ENCODE measurements around the gene GJD4. TPM values are rescaled to one million over a fixed set of nuclear protein-coding genes. Genes with fewer than 3 reads are reported as not detected.
A peak's percentile ranks its signal among the peaks of the same experiment; 100 is the strongest.

GJD4 gene
- total RNA-seq, 5 donors from 2014 or later (not counting 1 experiment from before 2014, with no cell fraction given): not detected

DNA sequence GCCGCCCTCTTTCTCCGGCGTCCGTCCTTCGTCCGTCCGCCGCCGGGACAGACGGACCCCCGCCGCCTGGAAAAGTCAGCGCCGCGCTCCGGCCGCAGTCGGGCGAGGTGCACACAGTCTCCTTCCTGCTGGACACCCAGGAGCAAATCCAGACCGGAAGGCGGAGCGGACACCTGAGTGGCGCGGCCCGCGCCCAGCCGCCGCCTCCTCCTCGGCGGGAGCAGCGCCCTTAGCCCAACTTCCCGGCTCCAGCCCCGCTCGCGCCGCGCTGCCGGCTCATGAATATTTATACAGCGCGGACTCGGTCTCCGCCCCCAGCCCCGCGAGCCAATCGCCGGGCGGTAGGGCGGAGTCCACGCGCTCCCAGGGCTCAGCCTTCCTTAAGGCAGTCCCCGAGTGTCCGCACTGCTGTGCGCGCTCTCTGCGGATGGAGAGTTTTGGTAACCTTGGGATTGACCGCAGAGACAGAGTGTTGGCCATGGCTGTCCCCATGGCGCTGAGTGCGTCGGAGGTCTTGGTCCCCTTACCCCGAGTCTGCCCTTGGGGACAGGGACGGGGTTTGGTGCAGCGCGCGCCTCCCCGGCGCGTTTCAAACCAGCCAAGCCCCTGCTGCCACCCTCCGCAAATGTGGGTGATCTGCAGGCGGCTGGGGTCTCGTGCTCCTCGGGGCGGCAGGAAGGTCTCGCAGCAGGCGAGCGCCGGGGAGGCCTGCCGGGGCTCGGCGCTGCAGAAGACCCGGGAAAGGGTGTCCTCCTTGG is 37.1 kb downstream of the GJD4 start, which contains the start of gene FZD8:
FZD8 (minus strand) TSS at position 262 of the 758 bp plus-strand sequence. CDS start 867 bp downstream, outside the sequence.
- H3K27ac ChIP-seq (ENCODE audit: low read length): no peak within 1 kb of the TSS
- Mint-ChIP-seq H3K27me3 (peaks cover 8 to 36% of the 10 kb centered on the region in 2 donors), H3K9me3 (no peaks in the 10 kb centered on the region), H3K4me1 (peaks cover 9 to 38% (median 23%) of the 10 kb centered on the region in 3 donors), H3K27ac (no peak within 1 kb of the TSS), H3K4me3 (peak within 1 kb of the TSS; percentile 75 to 88 (median 83)), H3K36me3 (no peaks in the 10 kb centered on the region)
- peak; percentile 83 to 89 (median 87) for ATAC-seq (replicated peaks in 1 of 4)
- ChIA-PET CTCF (no interaction called here), POLR2A (no interaction called here)
- peaks cover 13 to 40% of the 10 kb centered on the region in 2 experiments for H3K4me1 ChIP-seq (ENCODE audit: control insufficient read depth in 1 of 2, extremely low read depth in 1 of 2, insufficient read depth in 2 of 2, low read length in 2 of 2)
- H3K27me3 ChIP-seq (replicated peaks in 1 of 2; ENCODE audit: control insufficient read depth in 2 of 2, extremely low read depth in 1 of 2, insufficient read depth in 2 of 2, low read length in 1 of 2): peaks cover 3 to 45% of the 10 kb centered on the region in 2 experiments
- H3K9me3 ChIP-seq: no peaks in the 10 kb centered on the region
- DNase-seq: peak; percentile 9 to 78 (median 46)
- WGBS (ENCODE audit: insufficient coverage): 1% methylated on average over 80 of the region's 80 CpGs
- no peaks in the 10 kb centered on the region for H3K36me3 ChIP-seq (ENCODE audit: control insufficient read depth in 2 of 2, extremely low read depth in 1 of 2, insufficient read depth in 1 of 2, low read length in 1 of 2)
- peak within 1 kb of the TSS; percentile 53 to 67 for H3K4me3 ChIP-seq (ENCODE audit: control insufficient read depth in 1 of 2, extremely low read depth in 1 of 2, low read length in 1 of 2)

- Mint-ChIP-seq H3K27ac (no peak overlapping the region), H3K4me3 (peak overlapping the region; percentile 75 to 88 (median 83)), H3K9me3 (no peaks in the 10 kb centered on the region), H3K4me1 (peaks cover 9 to 36% (median 22%) of the 10 kb centered on the region in 3 donors), H3K36me3 (no peaks in the 10 kb centered on the region), H3K27me3 (peaks cover 4 to 31% of the 10 kb centered on the region in 2 donors)
- Histone ChIP-seq H3K27ac (ENCODE audit: low read length) (no peak overlapping the region), H3K9me3 (no peaks in the 10 kb centered on the region), H3K4me1 (ENCODE audit: control insufficient read depth in 1 of 2, extremely low read depth in 1 of 2, insufficient read depth in 2 of 2, low read length in 2 of 2) (peaks cover 13 to 36% of the 10 kb centered on the region in 2 experiments), H3K36me3 (ENCODE audit: control insufficient read depth in 2 of 2, extremely low read depth in 1 of 2, insufficient read depth in 1 of 2, low read length in 1 of 2) (no peaks in the 10 kb centered on the region), H3K4me3 (ENCODE audit: control insufficient read depth in 1 of 2, extremely low read depth in 1 of 2, low read length in 1 of 2) (peak overlapping the region; percentile 53 to 67), H3K27me3 (replicated peaks in 1 of 2; ENCODE audit: control insufficient read depth in 2 of 2, extremely low read depth in 1 of 2, insufficient read depth in 2 of 2, low read length in 1 of 2) (peaks cover 0 to 41% of the 10 kb centered on the region in 2 experiments)
- no peak for DNase-seq
- no peak for ATAC-seq (replicated peaks in 1 of 4)
- WGBS (ENCODE audit: insufficient coverage): 0% methylated on average over 1 of the region's 17 CpGs
- CTCF ChIA-PET: no interaction called here
- POLR2A ChIA-PET: no interaction called here
Measured at GRCh38 chr10:35642793-35643114, 37.6 kb downstream of the GJD4 start.

GRCh38 chr10:35643151-35644049 is 38.3 kb downstream of the GJD4 start:
- Mint-ChIP-seq H3K4me1 (peaks cover 9 to 36% (median 22%) of the 10 kb centered on the region in 3 donors), H3K27ac (no peak overlapping the region), H3K9me3 (no peaks in the 10 kb centered on the region), H3K36me3 (no peaks in the 10 kb centered on the region), H3K27me3 (peaks cover 4 to 25% of the 10 kb centered on the region in 2 donors), H3K4me3 (peak overlapping the region; percentile 75 to 88 (median 83))
- ChIA-PET CTCF (interaction anchor here (0.7 to 1.5 kb wide), 2 partner anchors 8 kb away, joined by 5 read pairs; no protein-coding TSS in a partner anchor), POLR2A (no interaction called here)
- WGBS (ENCODE audit: insufficient coverage): 0% methylated on average over 32 of the region's 42 CpGs
- Histone ChIP-seq H3K27me3 (replicated peaks in 1 of 2; ENCODE audit: control insufficient read depth in 2 of 2, extremely low read depth in 1 of 2, insufficient read depth in 2 of 2, low read length in 1 of 2) (peaks cover 0 to 41% of the 10 kb centered on the region in 2 experiments), H3K4me3 (ENCODE audit: control insufficient read depth in 1 of 2, extremely low read depth in 1 of 2, low read length in 1 of 2) (peak overlapping the region; percentile 53 to 67), H3K4me1 (ENCODE audit: control insufficient read depth in 1 of 2, extremely low read depth in 1 of 2, insufficient read depth in 2 of 2, low read length in 2 of 2) (peaks cover 13 to 36% of the 10 kb centered on the region in 2 experiments), H3K27ac (ENCODE audit: low read length) (no peak overlapping the region), H3K9me3 (no peaks in the 10 kb centered on the region), H3K36me3 (ENCODE audit: control insufficient read depth in 2 of 2, extremely low read depth in 1 of 2, insufficient read depth in 1 of 2, low read length in 1 of 2) (no peaks in the 10 kb centered on the region)
- peak in 2 of 35 experiments; percentile 7 to 28 for DNase-seq
- no peak for ATAC-seq (replicated peaks in 1 of 4)

DNA sequence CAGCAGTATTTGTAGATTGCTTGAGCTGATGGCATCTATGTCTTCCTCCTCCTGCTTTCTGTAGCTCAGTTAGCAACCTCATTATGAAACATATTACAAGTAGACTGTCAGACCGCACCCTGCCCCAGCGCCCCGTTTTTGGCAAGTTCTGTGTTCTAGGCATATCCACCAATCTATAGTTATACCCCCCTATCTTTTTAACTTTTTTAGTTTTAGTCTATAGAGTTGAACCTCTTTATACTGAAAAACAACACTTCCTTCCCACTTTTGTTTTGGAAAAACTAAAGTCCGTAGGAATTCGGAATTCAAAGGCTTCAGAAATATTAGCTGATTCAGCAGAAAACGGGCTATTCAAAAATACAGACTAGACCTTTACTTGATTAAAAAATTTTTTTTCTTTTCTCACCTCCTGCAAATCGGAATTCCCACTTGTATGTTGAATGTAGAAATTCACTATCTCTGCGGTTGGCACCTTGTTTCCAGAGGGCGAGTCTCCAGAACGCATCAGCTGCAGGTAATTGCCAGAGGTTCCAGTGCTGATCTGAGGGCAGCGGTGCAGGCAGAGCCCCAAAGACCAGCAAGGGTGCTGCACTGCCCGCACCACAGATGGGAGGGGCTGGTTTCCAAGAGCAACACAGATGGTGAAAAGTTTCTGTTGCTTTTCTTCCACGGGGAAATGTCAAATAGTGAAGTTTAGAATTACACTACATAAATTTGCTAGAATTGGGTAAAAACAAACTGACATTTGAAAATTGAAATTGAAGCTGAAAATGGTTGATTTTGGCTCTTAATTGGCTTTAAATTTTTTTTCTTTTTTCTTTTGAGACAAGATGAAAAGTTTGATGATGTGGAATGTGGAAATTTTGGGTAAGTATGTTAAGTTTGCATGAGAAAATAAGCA is 39.2 kb downstream of the GJD4 start:
- no peak overlapping the region for H3K27ac ChIP-seq (ENCODE audit: low read length)
- no peak for ATAC-seq (replicated peaks in 1 of 4)
- peaks cover 13 to 36% of the 10 kb centered on the region in 2 experiments for H3K4me1 ChIP-seq (ENCODE audit: control insufficient read depth in 1 of 2, extremely low read depth in 1 of 2, insufficient read depth in 2 of 2, low read length in 2 of 2)
- Mint-ChIP-seq H3K4me1 (peaks cover 9 to 33% (median 22%) of the 10 kb centered on the region in 3 donors), H3K9me3 (no peaks in the 10 kb centered on the region), H3K27me3 (peaks cover 4 to 21% of the 10 kb centered on the region in 2 donors), H3K4me3 (peak overlapping the region; percentile 75 to 88 (median 83)), H3K36me3 (no peaks in the 10 kb centered on the region), H3K27ac (no peak overlapping the region)
- ChIA-PET CTCF (interaction anchor here (0.7 to 1.5 kb wide), 3 partner anchors 9 to 18 kb away, joined by 3 to 5 read pairs (median 5); no protein-coding TSS in a partner anchor), POLR2A (interaction anchor here in 1 of 2 donors (0.6 kb wide), 1 partner anchor 41 kb away, joined by 3 read pairs; no protein-coding TSS in a partner anchor)
- H3K36me3 ChIP-seq (ENCODE audit: control insufficient read depth in 2 of 2, extremely low read depth in 1 of 2, insufficient read depth in 1 of 2, low read length in 1 of 2): no peaks in the 10 kb centered on the region
- peaks cover 0 to 34% of the 10 kb centered on the region in 2 experiments for H3K27me3 ChIP-seq (replicated peaks in 1 of 2; ENCODE audit: control insufficient read depth in 2 of 2, extremely low read depth in 1 of 2, insufficient read depth in 2 of 2, low read length in 1 of 2)
- DNase-seq: peak in 2 of 35 experiments; percentile 6 to 20
- WGBS (ENCODE audit: insufficient coverage): 34% methylated on average over 4 of the region's 13 CpGs
- H3K9me3 ChIP-seq: no peaks in the 10 kb centered on the region
- H3K4me3 ChIP-seq (ENCODE audit: control insufficient read depth in 1 of 2, extremely low read depth in 1 of 2, low read length in 1 of 2): peak overlapping the region; percentile 53 to 67

- DNase-seq (no peak), ATAC-seq (replicated peaks in 1 of 4) (no peak)
- Histone ChIP-seq H3K4me3 (ENCODE audit: control insufficient read depth in 1 of 2, extremely low read depth in 1 of 2, low read length in 1 of 2) (no peak overlapping the region), H3K4me1 (ENCODE audit: control insufficient read depth in 1 of 2, extremely low read depth in 1 of 2, insufficient read depth in 2 of 2, low read length in 2 of 2) (no peaks in the 10 kb centered on the region), H3K27me3 (replicated peaks in 1 of 2; ENCODE audit: control insufficient read depth in 2 of 2, extremely low read depth in 1 of 2, insufficient read depth in 2 of 2, low read length in 1 of 2) (no peaks in the 10 kb centered on the region), H3K36me3 (ENCODE audit: control insufficient read depth in 2 of 2, extremely low read depth in 1 of 2, insufficient read depth in 1 of 2, low read length in 1 of 2) (no peaks in the 10 kb centered on the region), H3K9me3 (no peaks in the 10 kb centered on the region), H3K27ac (ENCODE audit: low read length) (no peak overlapping the region)
- H3K9me3 Mint-ChIP-seq: no peaks in the 10 kb centered on the region
- H3K27me3 Mint-ChIP-seq: peaks cover under 1 to 12% of the 10 kb centered on the region in 2 donors
- H3K27ac Mint-ChIP-seq: no peak overlapping the region
- no peaks in the 10 kb centered on the region for H3K36me3 Mint-ChIP-seq
- no CpG with 5 or more reads among the region's 3 CpGs for WGBS (ENCODE audit: insufficient coverage)
- H3K4me3 Mint-ChIP-seq: no peak overlapping the region
- H3K4me1 Mint-ChIP-seq: no peaks in the 10 kb centered on the region
- POLR2A ChIA-PET: no interaction called here
- CTCF ChIA-PET: no interaction called here
Measured at GRCh38 chr10:35650894-35651293, 45.8 kb downstream of the GJD4 start.

All from T-cell (primary cell).